HG03469 (cell line): ENCODE results near the gene ZDHHC1.

Source experiments
- ATAC-seq: cut with Tn5 transposase; IDR thresholded peaks from one replicate; pipeline ENCODE4 v1.9.1; 2021; ENCODE audit warnings: mild to moderate bottlenecking, moderate library complexity, moderate number of reproducible peaks; ENCODE audit not compliant: unreplicated experiment

The ZDHHC1 gene

GRCh38 chr16:67396159-67397035, 19.9 kb downstream of the ZDHHC1 start:
- no peak for ATAC-seq

GRCh38 chr16:67395458-67396158, 20.7 kb downstream of the ZDHHC1 start:
- no peak for ATAC-seq

GRCh38 chr16:67395105-67395457, 21.2 kb downstream of the ZDHHC1 start:
- ATAC-seq: no peak

GRCh38 chr16:67394155-67395104, 21.8 kb downstream of the ZDHHC1 start:
- ATAC-seq: no peak

- no peak for ATAC-seq
Observed at GRCh38 chr16:67393788-67394154, 22.5 kb downstream of the ZDHHC1 start.

- no peak for ATAC-seq
Observed at GRCh38 chr16:67393111-67393787, 23.0 kb downstream of the ZDHHC1 start, which contains the start of gene TPPP3. TSS of gene TPPP3 (minus strand) at chr16:67393498. CDS start at chr16:67391111, 2,387 bp downstream.

- no peak for ATAC-seq
Observed at GRCh38 chr16:67392301-67393059, 23.8 kb downstream of the ZDHHC1 start.

GRCh38 chr16:67391424-67392300, 24.6 kb downstream of the ZDHHC1 start:
- no peak for ATAC-seq

- ATAC-seq: no peak
Observed at GRCh38 chr16:67390816-67391423, 25.4 kb downstream of the ZDHHC1 start.

GRCh38 chr16:67389911-67390815, 26.1 kb downstream of the ZDHHC1 start:
- no peak for ATAC-seq

GRCh38 chr16:67388591-67388990, 27.7 kb downstream of the ZDHHC1 start:
- no peak for ATAC-seq

- ATAC-seq: no peak
Observed at GRCh38 chr16:67388191-67388590, 28.1 kb downstream of the ZDHHC1 start.

GRCh38 chr16:67387479-67388079, 28.7 kb downstream of the ZDHHC1 start:
- ATAC-seq: no peak

GRCh38 chr16:67386861-67387455, 29.3 kb downstream of the ZDHHC1 start:
- no peak for ATAC-seq

GRCh38 chr16:67384778-67385510, 31.3 kb downstream of the ZDHHC1 start:
- ATAC-seq: no peak

GRCh38 chr16:67383284-67383683, 33.0 kb downstream of the ZDHHC1 start:
- no peak for ATAC-seq
